DMS153 treated with DMSO at 0.1 percent for 48 hours (cell line): ENCODE results near the gene UBE3A.

Source experiments
- DNase-seq: peaks from one replicate; lab custom pipeline; 2025; ENCODE audit not compliant: unreplicated experiment; lab: John Stamatoyannopoulos, UW

UBE3A gene

DNA sequence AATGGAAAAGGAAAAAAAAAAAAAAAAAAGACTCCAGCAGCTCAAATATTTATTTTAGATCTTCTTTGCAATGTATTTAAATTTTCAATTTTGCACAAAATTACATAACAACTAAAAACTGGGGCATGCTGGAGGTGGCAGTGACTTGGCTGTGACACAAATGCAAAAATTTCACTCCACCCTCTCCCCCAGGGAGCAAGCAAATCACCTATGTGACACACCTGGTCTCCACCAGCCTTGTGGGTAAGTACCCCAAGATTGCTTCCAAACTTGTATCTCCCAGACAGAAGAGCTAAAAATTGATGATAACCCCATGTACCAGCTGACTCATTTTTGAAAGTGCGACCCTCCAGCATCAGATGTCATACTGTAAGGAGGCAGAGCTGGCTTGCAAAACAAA is 32.0 kb downstream of the UBE3A start:
- no peak for DNase-seq

DNA sequence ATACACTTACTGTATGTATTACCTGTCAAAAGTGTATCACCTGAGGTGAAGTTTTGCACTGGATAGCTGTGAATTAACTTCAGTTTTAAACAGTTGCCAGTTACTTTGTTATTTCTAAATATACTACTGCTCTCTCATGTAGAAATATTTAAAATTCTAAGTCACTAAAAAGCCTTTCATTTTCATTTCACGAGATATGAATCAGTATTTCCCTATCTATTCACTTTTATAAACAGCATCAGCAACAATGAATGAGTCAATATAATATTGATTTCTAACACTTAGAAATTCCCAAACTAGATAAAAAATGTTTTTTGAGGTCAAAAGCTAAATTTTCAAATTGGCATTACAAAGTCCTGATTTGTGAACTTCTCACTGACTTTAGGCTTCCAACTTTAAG is 32.6 kb downstream of the UBE3A start:
- DNase-seq, result no peak

DNA sequence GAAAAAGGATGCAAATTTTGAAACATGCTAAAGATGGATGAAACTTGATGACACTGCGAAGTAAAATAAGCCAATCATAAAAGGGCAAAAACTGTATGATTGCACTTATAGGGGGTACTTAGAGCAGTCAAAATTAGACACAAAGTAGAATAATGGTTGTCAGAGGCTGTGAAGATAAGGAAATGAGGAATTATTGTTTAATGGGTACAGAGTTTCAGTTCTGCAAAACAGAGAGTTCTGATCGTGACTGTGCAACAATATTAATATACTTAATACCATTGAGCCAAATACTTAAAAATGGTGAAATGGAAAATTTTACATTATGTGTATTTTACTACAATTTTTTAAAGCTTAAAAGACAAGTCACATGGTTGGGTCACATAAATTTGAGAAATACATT is 35.1 kb downstream of the UBE3A start:
- no peak for DNase-seq

DNA sequence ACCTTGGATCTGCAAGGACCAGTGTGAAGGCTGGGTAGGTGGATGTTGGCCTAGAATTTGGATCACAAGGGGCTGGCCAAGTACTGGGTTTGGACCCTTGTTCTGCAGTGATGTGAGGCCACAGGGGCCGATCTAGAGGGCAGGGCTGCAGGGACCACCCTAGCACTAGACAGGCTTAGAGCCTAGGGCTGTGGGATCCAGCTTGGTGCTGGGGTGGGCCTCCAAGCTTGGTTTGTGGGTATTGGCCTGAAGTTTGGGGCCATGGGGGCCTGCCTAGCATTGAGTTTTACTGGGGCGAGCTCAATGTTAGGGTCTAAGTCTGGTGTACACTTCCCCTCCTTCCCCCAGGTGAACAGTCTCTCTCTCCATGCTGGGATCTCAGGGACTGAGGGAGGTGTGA is 36.5 kb downstream of the UBE3A start:
- DNase-seq, result no peak

DNA sequence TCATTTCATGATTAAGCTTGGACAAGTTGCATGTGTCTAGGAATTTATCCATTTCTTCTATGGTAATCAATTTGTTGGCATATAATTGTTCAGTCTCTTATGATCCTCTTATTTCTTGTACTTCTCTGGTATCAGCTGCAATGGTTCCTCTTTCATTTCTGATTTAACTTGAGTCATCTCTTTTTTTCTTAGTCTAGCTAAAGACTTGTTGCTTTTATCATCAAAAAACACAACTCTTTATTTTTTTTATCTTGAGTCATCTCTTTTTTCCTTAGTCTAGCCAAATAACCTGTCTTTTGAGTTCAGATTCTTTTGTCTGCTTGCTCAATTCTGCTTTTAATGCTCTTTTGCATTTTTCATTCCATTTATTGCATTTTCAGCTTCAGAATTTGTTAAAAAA is 37.3 kb downstream of the UBE3A start:
- no peak for DNase-seq

DNA sequence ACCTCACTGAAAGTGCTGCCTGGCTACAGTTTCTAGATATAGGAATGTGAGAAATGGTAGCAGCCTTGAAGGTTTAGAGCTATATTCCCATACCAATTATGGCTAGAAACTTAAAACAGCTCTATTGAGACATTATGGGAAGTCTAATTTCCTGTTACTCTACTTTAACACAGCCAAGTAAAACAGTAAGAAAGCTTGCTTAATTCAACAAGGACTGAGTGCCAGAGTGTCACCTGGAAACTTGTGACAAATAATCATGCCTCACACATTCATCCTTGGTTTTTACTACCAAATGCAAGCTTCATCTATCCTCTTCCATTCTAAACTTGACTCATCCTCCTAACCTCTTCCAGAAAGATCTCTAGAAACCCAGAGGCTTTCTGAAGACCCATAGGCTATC is 41.7 kb downstream of the UBE3A start:
- no peak for DNase-seq

DNA sequence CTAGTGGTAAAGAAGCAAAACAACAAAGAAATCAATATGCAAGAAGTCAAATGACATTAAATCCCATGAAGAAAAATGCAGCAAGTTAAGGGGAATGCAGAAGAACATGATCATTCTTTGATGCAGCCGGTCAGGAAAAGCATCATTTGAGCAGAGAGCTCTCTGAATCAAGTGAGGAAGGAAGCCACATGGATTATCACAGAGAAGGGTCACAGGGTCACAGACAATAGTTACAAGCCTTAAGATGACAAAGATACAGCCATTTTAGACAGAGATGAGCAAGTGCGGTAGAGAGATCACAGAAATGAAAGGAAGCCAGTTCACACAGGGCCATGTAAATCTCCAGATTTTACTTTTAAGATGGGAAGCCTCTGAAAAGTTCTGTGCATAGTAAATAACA is 43.9 kb downstream of the UBE3A start:
- no peak for DNase-seq

DNA sequence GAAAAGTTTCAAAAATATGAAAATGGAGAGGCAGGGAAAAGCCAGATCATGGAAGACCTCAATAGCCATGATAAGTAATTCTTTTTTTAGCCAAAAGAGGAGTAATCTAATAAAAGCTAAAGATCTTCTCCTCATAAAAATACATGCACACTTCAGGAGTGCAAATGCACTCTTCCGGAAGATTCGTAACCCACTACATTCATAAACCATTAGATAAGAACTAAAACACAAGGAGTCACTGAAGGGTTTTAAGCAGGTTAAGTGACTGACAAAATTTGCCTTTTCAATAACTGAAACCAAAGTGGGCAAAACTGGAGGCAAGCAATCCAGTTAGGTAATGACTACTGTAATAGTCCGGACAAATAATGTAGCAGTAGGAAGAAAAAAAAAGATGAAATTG is 46.0 kb downstream of the UBE3A start:
- DNase-seq, result no peak

DNA sequence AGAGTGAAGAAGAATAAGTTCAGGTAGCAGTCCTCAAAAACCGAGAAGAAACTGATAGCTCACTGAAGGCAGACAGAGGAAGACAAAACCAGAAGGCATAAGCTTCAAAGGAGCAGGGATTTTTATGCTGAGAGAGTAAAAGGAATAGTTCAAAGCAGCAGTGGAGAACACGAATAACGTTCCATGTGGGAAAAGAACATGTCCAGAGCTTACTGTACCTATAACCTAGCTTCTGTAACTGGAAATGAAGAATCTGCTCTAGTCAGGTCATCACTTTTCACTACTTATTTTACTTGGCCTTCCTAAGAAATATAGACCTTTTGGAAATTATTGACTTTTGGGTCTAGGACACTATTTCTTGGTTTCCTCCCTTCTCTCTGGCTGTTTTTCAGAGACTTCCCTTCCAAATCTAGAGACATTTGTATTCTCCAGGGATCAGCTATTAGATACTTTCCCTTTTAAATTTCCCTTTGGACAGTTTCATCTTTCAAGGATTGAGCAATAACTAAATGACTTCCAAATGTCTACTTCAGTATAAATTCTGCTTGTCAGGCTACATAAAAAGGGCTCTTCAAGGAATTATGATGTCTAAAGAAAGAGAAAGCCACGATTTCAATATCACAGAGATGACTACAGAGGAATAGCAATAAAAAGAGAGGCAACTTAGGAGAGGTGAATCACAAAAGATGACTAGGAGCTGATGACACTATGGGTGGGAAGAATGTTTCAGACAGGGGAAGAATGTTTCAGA is 46.7 kb downstream of the UBE3A start:
- DNase-seq, result no peak

DNA sequence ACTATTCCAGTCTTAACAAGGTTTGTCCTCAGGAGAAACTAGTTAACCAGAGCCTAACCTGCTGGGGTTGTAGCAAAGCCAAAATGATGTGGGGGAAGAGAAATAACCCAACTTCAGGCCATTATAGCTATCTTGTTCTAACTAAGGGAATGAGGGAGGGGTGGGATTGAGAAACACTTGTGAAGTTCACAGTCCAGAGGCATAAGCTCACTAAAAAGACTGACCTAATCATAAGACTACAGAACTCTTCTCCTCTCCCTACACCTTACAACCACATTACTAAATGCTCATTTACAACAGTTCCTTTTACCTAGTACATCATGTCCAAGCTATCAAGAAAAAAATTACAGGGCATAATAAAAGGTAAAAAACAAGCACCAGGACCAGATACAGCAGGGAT is 52.8 kb downstream of the UBE3A start:
- no peak for DNase-seq

DNA sequence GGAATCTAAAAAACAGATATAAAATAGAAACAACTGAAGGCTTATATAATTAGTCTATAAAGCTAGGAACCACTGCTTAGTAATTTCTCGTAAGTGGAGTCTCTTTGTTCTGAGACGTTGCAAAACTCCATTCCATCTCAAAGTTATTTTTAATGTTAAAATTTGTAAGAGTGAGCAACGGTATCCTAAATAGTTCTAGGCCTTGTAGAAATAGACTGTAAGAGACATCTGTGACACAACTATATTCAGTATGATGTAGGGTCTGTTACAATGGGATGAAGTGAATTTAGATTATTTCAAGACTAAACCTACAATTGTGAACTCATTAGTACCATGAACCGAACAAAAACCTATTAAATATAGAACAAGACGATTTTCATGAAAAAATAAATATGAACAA is 57.2 kb downstream of the UBE3A start:
- DNase-seq, result no peak

DNA sequence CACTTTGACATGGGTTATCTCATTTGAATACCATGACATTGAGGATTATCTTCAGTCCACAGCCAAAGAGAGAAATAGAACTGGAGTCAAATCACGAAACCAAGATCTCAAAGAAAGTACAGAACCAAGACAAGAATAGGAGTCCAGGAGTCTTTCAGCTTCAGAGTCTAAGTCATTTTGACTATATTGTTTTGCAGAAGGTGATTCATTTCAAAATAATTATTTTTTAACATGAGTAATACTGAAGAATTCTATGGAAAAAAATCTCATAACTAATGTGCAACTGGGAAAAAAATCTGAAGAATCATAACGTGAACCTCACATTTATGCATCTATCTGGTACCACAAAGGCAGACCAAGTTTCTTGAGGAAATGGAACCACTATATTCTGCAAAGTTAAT is 60.3 kb downstream of the UBE3A start:
- DNase-seq, result no peak

DNA sequence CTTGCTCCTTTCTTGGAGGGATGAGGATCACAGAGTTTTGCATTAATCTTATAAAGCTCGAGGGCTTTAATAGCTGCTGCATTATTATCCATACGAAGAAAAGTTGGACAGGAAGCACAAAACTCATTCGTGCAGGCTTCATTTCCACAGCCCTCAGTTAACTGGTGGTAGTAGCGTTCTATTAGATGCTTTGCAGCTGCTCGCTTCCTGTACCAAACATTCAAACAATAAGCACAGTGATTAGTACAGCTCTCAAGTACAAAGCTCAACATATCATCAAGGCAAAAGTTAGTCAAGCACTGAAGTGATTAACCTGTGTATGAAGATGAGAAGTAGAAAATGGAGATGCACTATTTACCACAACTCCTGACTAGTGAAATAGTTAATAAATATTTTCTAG is 63.3 kb downstream of the UBE3A start:
- DNase-seq, result no peak

DNA sequence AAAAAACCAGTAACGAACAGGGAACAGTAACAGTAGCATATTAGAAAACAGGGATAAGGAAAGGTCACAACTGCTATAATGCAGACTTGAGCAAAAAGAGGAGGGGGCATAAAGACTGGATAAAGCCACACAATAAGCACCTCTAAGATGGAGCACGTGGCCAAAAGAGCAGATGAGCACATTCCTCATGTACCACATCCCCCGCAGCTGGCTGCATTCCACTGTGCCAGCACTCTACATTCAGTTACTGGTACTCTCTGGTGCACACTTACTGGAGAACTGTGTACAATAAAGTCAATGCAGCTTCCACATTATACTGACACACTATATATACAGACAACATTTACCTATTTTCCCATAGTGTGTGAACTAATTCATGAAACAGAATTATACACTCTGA is 64.7 kb downstream of the UBE3A start:
- DNase-seq, result no peak

DNA sequence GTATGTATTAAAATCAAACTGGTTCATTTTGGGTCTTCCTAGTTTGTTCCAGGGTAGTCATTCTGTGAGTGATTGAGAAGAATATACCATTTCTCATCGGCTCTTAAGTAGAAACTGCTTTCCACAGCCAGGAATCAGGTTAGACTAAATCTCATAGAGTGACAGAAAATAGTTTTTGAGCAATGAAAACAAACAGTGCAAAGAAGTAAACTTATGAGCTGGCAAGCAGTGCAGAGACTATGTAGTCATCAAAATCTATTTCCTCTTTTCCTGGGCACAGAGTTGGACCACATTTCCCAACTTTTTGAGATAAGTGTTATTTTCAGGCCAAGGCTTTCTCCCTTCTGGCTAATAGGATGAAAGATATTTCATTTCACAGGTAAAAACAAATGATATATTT is 66.5 kb downstream of the UBE3A start:
- DNase-seq, result no peak

DNA sequence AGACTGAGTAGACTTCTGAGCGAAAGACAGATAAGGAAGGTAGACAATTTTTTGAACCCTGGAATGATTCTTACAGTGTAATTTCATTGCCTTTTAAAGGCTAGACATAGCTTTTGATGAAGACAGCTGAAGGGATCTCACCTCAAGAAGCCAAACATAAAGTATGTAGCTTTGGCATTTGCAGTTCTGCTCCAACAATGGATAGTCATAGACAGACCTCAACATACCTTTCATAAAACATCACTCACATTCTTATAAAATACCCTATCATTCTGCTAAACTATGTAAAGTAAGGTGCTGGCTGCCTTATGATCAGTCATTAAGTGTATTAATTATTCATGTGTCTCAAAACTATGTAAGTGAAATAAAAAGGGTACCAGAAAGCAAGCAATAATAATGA is 70.0 kb downstream of the UBE3A start:
- DNase-seq, result no peak

DNA sequence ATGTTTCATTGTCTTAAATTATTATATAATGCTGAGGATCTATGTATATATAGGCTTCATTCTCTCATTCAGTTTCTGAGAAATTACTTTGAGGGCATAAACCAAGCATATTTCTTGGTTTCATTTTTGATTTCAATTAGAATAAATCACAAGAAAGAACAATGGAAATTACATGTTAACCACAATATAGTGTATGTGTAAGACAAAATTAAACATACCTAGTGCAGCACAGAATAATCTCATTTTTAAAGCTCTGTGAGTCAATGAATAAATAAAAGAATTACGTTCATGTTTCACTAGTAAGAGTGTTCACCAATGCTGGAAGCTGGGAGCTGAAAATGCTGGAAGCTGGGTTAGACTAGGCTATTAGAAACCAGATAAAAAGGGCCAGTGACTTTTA is 72.8 kb downstream of the UBE3A start:
- no peak for DNase-seq

DNA sequence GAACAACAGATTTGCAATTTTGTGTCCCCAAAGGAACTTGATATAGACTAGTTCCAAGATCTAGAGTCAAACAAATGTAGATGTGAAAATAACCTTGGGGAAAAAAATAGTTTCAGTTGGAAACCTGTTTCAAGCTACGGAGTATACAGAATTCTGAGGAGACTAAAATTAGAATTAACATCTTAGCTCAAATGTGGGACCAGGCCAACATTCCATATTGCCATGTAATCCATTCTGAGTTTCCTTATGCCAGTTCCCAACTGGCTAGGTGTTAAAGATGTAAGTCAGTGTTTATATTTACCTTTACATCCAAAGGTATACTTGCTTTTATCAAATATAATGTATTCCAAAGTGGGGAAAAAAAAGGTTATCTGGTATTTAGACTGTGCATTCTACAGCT is 76.3 kb downstream of the UBE3A start:
- DNase-seq, result no peak

DNA sequence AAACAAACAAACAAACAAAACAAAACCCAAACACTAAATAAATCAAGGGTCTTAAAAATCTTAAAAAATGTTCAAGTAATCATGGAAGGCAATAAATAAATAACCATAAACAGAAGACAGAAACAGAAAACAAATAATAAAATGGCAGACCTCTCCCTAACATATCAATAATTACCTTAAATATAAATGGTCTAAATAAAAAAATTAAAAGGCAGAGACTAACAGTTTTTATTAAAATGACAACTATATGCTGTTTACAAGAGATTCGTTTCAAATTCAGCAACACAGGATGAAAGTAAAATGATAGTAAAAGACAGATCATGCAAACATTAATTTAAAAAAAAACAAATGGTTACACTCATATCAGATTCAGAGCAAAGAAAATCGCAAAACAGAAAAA is 91.1 kb downstream of the UBE3A start:
- DNase-seq, result no peak

DNA sequence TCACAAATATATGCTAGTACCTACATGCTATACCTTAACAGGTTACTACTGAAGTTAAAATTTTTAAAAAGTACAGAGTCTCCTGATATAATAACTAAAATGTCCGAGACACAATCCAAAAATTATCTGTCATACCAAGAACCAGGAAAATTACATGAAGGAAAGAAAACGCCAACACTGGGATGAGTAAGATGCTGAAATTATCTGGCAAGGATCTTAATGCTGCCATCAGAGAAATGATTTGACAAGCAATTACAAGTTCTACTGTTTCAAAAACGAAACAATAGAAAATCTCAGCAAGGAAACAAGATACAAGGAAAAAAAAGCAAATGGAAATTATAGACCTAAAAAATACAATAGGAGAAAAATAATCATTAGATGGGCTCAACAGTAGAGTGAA is 92.5 kb downstream of the UBE3A start:
- DNase-seq, result no peak

DNA sequence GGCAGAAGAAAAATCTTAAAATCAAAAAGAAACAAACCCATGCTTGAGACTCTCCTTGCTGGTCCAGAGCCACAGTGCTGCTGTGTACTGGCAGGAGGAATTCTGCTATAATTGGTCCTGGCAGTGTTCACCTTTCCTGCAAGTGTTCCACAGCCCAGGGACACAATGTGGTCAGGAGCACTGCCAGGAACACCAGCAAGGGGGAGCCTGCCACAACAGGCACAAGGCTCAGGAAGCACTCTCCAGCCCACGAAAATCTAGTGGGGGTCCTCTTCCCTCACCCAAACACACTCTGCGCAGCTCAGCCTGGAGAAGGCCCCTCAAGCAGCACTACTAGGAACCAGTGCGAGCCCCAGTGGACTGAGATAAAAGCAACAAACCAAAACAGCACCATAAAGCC is 92.9 kb downstream of the UBE3A start:
- no peak for DNase-seq

DNA sequence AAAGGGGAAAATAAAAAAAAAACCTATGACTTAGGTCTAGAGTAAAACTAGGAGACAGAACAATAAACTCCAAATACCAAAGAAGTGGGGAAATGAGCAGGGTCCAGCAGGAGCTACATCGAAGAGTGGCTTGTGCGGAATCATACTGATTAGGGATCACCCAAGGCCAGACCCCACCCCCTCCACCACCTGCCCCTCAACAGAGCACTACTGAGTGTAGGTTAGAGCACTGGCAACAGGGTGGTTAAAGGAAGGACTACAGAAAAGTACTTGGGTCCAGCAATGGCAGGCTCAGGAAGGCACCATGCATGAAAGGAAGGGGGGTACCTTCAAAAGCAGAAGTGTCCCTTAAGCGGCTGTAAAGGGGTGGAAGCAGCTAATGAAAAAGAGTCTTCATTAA is 96.2 kb downstream of the UBE3A start:
- DNase-seq, result no peak

DNA sequence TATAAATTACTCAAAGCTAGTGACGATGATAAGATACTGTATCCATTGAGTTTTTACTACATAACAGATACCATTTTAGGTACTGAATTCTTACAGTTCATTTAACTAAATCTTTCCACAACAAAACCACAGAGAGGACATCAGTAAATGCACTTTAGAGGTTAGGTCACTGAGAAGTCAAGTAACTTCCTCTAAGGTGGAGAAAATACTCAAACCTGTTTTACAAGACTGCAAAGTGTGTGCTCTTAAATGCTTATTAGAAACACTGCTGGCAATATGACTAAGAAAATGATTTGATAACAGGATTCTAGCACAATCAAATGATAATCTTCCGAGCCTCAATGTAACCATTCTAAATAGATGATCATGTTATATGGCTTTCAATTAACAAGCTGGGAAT is 99.4 kb downstream of the UBE3A start:
- no peak for DNase-seq

DNA sequence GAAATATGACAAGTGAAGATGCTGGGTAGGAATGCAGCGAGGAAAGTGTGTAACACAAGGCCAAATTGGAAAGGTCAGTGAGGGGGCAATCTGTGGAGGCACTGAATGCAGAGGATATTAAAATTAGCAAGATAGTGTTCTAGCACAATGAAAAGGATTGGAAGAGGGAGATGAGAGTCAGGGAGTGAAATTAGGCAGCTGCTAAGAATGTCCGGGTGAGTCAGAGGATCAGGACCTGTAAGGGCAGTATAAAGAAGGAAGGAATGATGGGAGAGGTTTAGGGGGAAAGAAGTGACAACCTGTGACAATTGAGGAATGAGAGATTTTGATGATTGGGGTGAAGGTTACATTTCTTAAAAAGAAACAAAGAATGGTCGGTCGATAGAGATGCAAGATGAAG is 103.5 kb downstream of the UBE3A start:
- no peak for DNase-seq
